HepG2 (cell line): ENCODE measurements around the gene INTS6L.
"Not testable (repeated sequence)": the region's sequence is repeated elsewhere in the genome, so short reads cannot be mapped to it uniquely, and the experiment has no call there.

Source experiments
- FUBP1 ChIP-seq: sonication (generic); formaldehyde crosslinking; IDR thresholded peaks from 2 replicates; pipeline ENCODE4 v1.5.1; 2020; ENCODE audit warnings: missing genetic modification reagents, mild to moderate bottlenecking, borderline replicate concordance
- PATZ1 ChIP-seq: sonication (generic); formaldehyde crosslinking; IDR thresholded peaks from 2 replicates; pipeline ENCODE4 v1.4.0; 2020; ENCODE audit warnings: missing genetic modification reagents
- PBX3 ChIP-seq: sonication (generic); formaldehyde crosslinking; IDR thresholded peaks from 2 replicates; pipeline ENCODE4 v1.8.1; 2023; ENCODE audit warnings: missing genetic modification reagents, inconsistent platforms, borderline replicate concordance
- PHF20 ChIP-seq: sonication (generic); formaldehyde crosslinking; IDR thresholded peaks from 2 replicates; pipeline ENCODE4 v1.5.0; 2020; ENCODE audit warnings: mild to moderate bottlenecking, missing genetic modification reagents
- POLR2A ChIP-seq, 2 experiments: IDR thresholded peaks; 2 replicates each; pipeline ENCODE4 v1.6.1; 2011; ENCODE audit warnings: low read depth in 2 of 2, low read length in 2 of 2, mild to moderate bottlenecking in 1 of 2, moderate library complexity in 1 of 2; ENCODE audit not compliant: insufficient read depth in 1 of 2
- SPEN ChIP-seq: sonication (generic); formaldehyde crosslinking; IDR thresholded peaks from 2 replicates; pipeline ENCODE4 v1.5.1; 2020; ENCODE audit warnings: low read depth, mild to moderate bottlenecking, missing genetic modification reagents
- ZBTB26 ChIP-seq: IDR thresholded peaks from 2 replicates; pipeline ENCODE4 v1.6.1; 2016; ENCODE audit warnings: missing compliant biosample characterization, missing genetic modification reagents, borderline replicate concordance
- ZBTB8A ChIP-seq: sonication (generic); formaldehyde crosslinking; IDR thresholded peaks from 2 replicates; pipeline ENCODE4 v1.4.0; 2020; ENCODE audit warnings: mild to moderate bottlenecking, low read depth, missing genetic modification reagents, borderline replicate concordance
- ZNF558 ChIP-seq: sonication (generic); formaldehyde crosslinking; IDR thresholded peaks from 2 replicates; pipeline ENCODE4 v1.9.0; 2022; ENCODE audit warnings: mild to moderate bottlenecking, missing genetic modification reagents, borderline replicate concordance

- not testable (repeated sequence) for TF ChIP-seq POLR2A (IDR thresholded peaks at IDR 0.05; ENCODE audit: insufficient read depth in 1 of 2, low read depth in 2 of 2, low read length in 2 of 2); ZBTB8A (CRISPR knock-in tag); ZBTB26; FUBP1; PATZ1; ZNF558; PHF20 (CRISPR knock-in tag); SPEN; PBX3
Observed at GRCh38 chrX:135594049-135594448, 73.6 kb downstream of the INTS6L start.
